ENCODE data around the gene ASCL2. TPM values are rescaled to one million over a fixed set of nuclear protein-coding genes. Genes with fewer than 3 reads are reported as not detected.

ASCL2 gene
- total and polyA plus RNA-seq, 2 donors (not counting 3 experiments of a cell fraction or from before 2014, with no cell fraction given), result not detected

- Histone ChIP-seq H3K4me1 (ENCODE audit: control insufficient read depth, extremely low read depth, insufficient read depth, low read length) (no peaks in the 10 kb centered on the region), H3K27me3 (ENCODE audit: control insufficient read depth in 2 of 2, insufficient read depth in 2 of 2, low read length in 2 of 2) (peaks cover 6 to 10% of the 10 kb centered on the region in 2 experiments), H3K9ac (replicated peaks; ENCODE audit: extremely low read depth, insufficient read depth, low read length) (no peak overlapping the region), H4K20me1 (replicated peaks; ENCODE audit: control insufficient read depth, extremely low read depth, insufficient read depth, low read length) (no peaks in the 10 kb centered on the region), H3K4me2 (ENCODE audit: insufficient read depth, low read length) (no peak overlapping the region), H3K27ac (ENCODE audit: insufficient read depth, low read depth, low read length) (no peak overlapping the region), H3K9me1 (replicated peaks; ENCODE audit: control insufficient read depth, extremely low read depth, insufficient read depth, low read length) (no peaks in the 10 kb centered on the region), H3K36me3 (ENCODE audit: control insufficient read depth in 2 of 2, extremely low read depth in 1 of 2, insufficient read depth in 2 of 2, low read length in 2 of 2) (no peaks in the 10 kb centered on the region), H2AFZ (ENCODE audit: low read depth, low read length) (no peak overlapping the region), H3K79me2 (ENCODE audit: control insufficient read depth, insufficient read depth, low read length) (no peaks in the 10 kb centered on the region), H3K4me3 (replicated peaks in 1 of 3; ENCODE audit: insufficient read depth in 1 of 3, low read depth in 1 of 3, low read length in 3 of 3) (no peak overlapping the region), H3K9me3 (replicated peaks; ENCODE audit: control insufficient read depth, insufficient read depth, low read length) (no peaks in the 10 kb centered on the region)
- BruUV-seq (replicated peaks), result no TSS peak
- DNase-seq (ENCODE audit: low read depth, low spot score) (no peak), FAIRE-seq (no peak)
- ChIA-PET POLR2A (no interaction called here), CTCF (no interaction called here)
- intact Hi-C loops (cut with micrococcal nuclease) (no loop called here), dilution Hi-C loops (cut with MboI; ENCODE audit: extremely low pct_ligation_motif_present, low sequenced_read_pairs) (no loop called here)
- no peak for TF ChIP-seq GATA2 (IDR thresholded peaks at IDR 0.05; ENCODE audit: insufficient read depth, insufficient read length, low read depth, low read length)
- no peak for TF ChIP-seq MAX (IDR thresholded peaks at IDR 0.05; ENCODE audit: insufficient read depth, insufficient read length)
- no peak for TF ChIP-seq MYC (IDR thresholded peaks at IDR 0.05; ENCODE audit: low read depth, low read length)
- no peak for TF ChIP-seq FOS (IDR thresholded peaks at IDR 0.05; ENCODE audit: borderline replicate concordance, insufficient read depth, low read length)
- no peak for TF ChIP-seq EZH2 (IDR thresholded peaks at IDR 0.05; ENCODE audit: borderline replicate concordance, low read depth, low read length, severe bottlenecking)
- TF ChIP-seq POLR2AphosphoS5 (IDR thresholded peaks at IDR 0.05; ENCODE audit: insufficient read depth, low read depth, low read length), result no peak
- no peak for TF ChIP-seq CTCF (IDR thresholded peaks at IDR 0.05; ENCODE audit: extremely low read depth in 1 of 2, insufficient read depth in 1 of 2, low read depth in 1 of 2, low read length in 2 of 2)
- TF ChIP-seq JUN (IDR thresholded peaks at IDR 0.05; ENCODE audit: borderline replicate concordance, insufficient read depth, insufficient read length, low read depth), result no peak
- TF ChIP-seq POLR2A (IDR thresholded peaks at IDR 0.05; ENCODE audit: low read depth, low read length), result no peak
Measured at GRCh38 chr11:2220173-2220771, 50.1 kb downstream of the ASCL2 start.

Data from endothelial cell of umbilical vein (primary cell).